Cardiac fibroblast (primary cell): ENCODE data around the gene STON2.

Source experiments
- DNase-seq, 2 donors: peaks; one replicate each; pipeline versions ENCODE4 v3.0.0 to v3.0.0-alpha.2; 2010; ENCODE audit warnings: low read depth in 2 of 2
- H3K4me3 ChIP-seq, 2 donors: replicated peaks in 1 of 2; 1 replicate in 1 of 2; 2 replicates in 1 of 2; pipeline ENCODE4 v1.5.1; 2011; ENCODE audit warnings: low read depth in 2 of 2, low read length in 2 of 2, mild to moderate bottlenecking in 2 of 2, moderate library complexity in 1 of 2
- CTCF ChIP-seq: IDR thresholded peaks from one replicate; pipeline ENCODE4 v1.5.1; 2011; ENCODE audit warnings: low read depth, mild to moderate bottlenecking, low read length, inconsistent platforms

The STON2 gene

GRCh38 chr14:81400202-81400678, at the start of gene STON2:
TSS of gene STON2 (minus strand) at chr14:81400324. CDS start at chr14:81398382, 1,942 bp downstream.
- DNase-seq, result peak; percentile 41 to 70
- no peak within 1 kb of the TSS for H3K4me3 ChIP-seq

GRCh38 chr14:81449576-81449975, 49.5 kb upstream of the STON2 start:
- no peak overlapping the region for H3K4me3 ChIP-seq
- no peak for DNase-seq
- no peak for TF ChIP-seq CTCF

More at GRCh38 chr14:81400202-81400678, at the start of gene STON2:
- no peak for TF ChIP-seq CTCF

GRCh38 chr14:81449114-81449513, 49.0 kb upstream of the STON2 start:
- H3K4me3 ChIP-seq, result no peak overlapping the region
- DNase-seq, result peak in 1 of 2 donors; percentile 38
- TF ChIP-seq CTCF, result no peak

GRCh38 chr14:81447021-81447764, 47.1 kb upstream of the STON2 start:
- no peak for DNase-seq
- TF ChIP-seq CTCF, result no peak
- H3K4me3 ChIP-seq, result no peak overlapping the region

- no peak for DNase-seq
- H3K4me3 ChIP-seq, result no peak overlapping the region
- no peak for TF ChIP-seq CTCF
Observed at GRCh38 chr14:81446279-81447007, 46.3 kb upstream of the STON2 start.

GRCh38 chr14:81441626-81442134, 41.6 kb upstream of the STON2 start:
- TF ChIP-seq CTCF, result no peak
- DNase-seq, result no peak
- no peak overlapping the region for H3K4me3 ChIP-seq
